ENCODE results near the gene RNU6-9. TPM values are rescaled to one million over a fixed set of nuclear protein-coding genes. Genes with fewer than 3 reads are reported as not detected.

The RNU6-9 gene
- total and polyA plus RNA-seq, 10 donors, result not detected

DNA sequence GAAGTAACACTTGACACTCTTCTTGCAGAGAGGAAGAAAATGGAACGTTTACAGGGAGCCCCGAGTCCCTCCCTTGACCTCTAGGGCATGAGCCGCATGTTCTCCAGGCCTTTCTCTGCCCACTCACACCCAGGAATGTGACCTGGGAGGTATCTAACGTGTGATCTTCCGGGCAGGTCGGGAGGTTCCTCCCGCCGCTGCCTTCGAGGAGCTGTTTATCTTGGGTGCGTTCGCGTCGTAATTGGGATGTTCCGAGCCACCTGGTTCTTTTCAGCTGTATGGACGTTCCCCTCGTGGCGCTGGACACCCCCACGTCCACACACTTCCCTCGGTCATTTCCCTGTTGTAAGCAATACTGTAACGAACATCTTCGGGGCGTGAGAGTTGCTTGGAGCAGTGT, 46.2 kb downstream of the RNU6-9 start:
- Histone ChIP-seq H3K27me3 (replicated peaks in 1 of 7) (no peaks in the 10 kb centered on the region), H3K36me3 (peaks cover 0 to 61% (median 0%) of the 10 kb centered on the region in 6 donors), H3K27ac (no peak overlapping the region), H3K4me1 (peaks cover 22 to 90% (median 46%) of the 10 kb centered on the region in 6 donors), H3K9me3 (peaks cover 0 to 5% (median 0%) of the 10 kb centered on the region in 8 donors), H3K4me3 (no peak overlapping the region)
- intact Hi-C loops (cut with DNase I; ENCODE audit: low total_unique reads), result no loop called here
- no peak for DNase-seq
- no peak for TF ChIP-seq CTCF (IDR thresholded peaks at IDR 0.05 in 8 of 11, conservative IDR thresholded peaks at IDR 0.05 in 3 of 11)
- TF ChIP-seq POLR2A (IDR thresholded peaks at IDR 0.05), result no peak
- no peak for TF ChIP-seq POLR2AphosphoS5 (IDR thresholded peaks at IDR 0.05)
- WGBS, 5 donors, result 90 to 94% (median 91%) methylated on average over 22 of the region's 22 CpGs

- no peak for TF ChIP-seq CTCF (IDR thresholded peaks at IDR 0.05 in 8 of 11, conservative IDR thresholded peaks at IDR 0.05 in 3 of 11)
- TF ChIP-seq POLR2A (IDR thresholded peaks at IDR 0.05), result no peak
- no peak for TF ChIP-seq POLR2AphosphoS5 (IDR thresholded peaks at IDR 0.05)
- H3K4me1 ChIP-seq, result peaks cover 17 to 89% (median 44%) of the 10 kb centered on the region in 6 donors
- H3K4me3 ChIP-seq, result peak overlapping the region in 1 of 8 donors; percentile 71
- peaks cover 0 to 61% (median 0%) of the 10 kb centered on the region in 6 donors for H3K36me3 ChIP-seq
- peak overlapping the region in 5 of 8 donors; percentile 76 to 86 (median 80) for H3K27ac ChIP-seq
- no peak for DNase-seq
- peaks cover 0 to 5% (median 0%) of the 10 kb centered on the region in 8 donors for H3K9me3 ChIP-seq
- H3K27me3 ChIP-seq (replicated peaks in 1 of 7), result no peaks in the 10 kb centered on the region
- WGBS, 5 donors, result 94 to 99% (median 96%) methylated on average over 7 of the region's 7 CpGs
- intact Hi-C loops (cut with DNase I; ENCODE audit: low total_unique reads), result no loop called here
Observed at GRCh38 chr19:939922-940321, 46.6 kb downstream of the RNU6-9 start.

DNA sequence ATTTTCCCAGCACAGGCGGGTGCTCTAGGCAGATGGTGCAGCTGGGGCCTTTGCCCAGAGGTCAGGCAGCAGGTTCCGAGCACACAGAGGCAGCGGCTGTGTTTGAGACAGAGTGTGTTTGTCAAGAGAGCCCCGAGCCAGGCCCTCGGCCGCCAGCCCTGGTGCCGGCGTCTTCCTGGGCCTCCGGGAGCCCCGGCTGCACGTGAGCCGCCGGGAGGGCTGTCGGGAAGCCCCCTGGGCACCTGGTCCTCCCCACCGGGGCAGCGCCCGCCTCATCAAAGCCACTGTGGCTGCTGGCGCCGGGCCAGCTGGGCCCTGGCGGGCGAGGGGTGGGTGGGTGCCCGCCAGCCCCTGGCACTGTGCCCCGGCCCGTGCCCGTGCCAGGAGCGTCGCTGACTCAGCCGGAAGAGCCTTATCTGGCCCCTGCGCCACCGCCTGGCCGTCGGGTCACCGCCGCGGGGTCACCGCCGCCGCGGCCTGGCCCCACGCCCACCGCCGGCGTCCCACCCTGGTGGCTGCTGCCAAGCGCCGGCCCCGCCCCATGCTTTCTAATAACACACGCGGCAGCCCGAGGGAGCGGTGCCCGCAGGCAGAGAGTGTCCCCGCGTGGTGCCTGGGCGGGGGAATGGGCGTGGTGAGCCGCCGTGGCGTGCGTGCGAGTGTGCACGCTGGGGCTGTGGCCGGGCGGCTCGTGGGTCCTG, 47.5 kb downstream of the RNU6-9 start:
- DNase-seq, result peak; percentile 91
- TF ChIP-seq CTCF (IDR thresholded peaks at IDR 0.05 in 8 of 11, conservative IDR thresholded peaks at IDR 0.05 in 3 of 11) (peak in 1 of 11 experiments; percentile 14), POLR2A (IDR thresholded peaks at IDR 0.05) (no peak), POLR2AphosphoS5 (IDR thresholded peaks at IDR 0.05) (peak; percentile 76 to 84 (median 82))
- peaks cover 0 to 5% (median 0%) of the 10 kb centered on the region in 8 donors for H3K9me3 ChIP-seq
- H3K36me3 ChIP-seq, result peaks cover 0 to 65% (median 0%) of the 10 kb centered on the region in 6 donors
- peaks cover 11 to 88% (median 40%) of the 10 kb centered on the region in 6 donors for H3K4me1 ChIP-seq
- H3K27me3 ChIP-seq (replicated peaks in 1 of 7), result no peaks in the 10 kb centered on the region
- H3K4me3 ChIP-seq, result peak overlapping the region; percentile 22 to 71 (median 38)
- intact Hi-C loops (cut with DNase I; ENCODE audit: low total_unique reads), result no loop called here
- whole genome bisulfite sequencing, 5 donors, result 6 to 9% (median 7%) methylated on average over 6 to 64 of the region's 64 CpGs
- peak overlapping the region; percentile 16 to 86 (median 77) for H3K27ac ChIP-seq

All from spleen (tissue), 11 donors.